ENCODE data around the gene RGPD3.
"Not testable (repeated sequence)": the region's sequence is repeated elsewhere in the genome, so short reads cannot be mapped to it uniquely, and the experiment has no call there.

DNA sequence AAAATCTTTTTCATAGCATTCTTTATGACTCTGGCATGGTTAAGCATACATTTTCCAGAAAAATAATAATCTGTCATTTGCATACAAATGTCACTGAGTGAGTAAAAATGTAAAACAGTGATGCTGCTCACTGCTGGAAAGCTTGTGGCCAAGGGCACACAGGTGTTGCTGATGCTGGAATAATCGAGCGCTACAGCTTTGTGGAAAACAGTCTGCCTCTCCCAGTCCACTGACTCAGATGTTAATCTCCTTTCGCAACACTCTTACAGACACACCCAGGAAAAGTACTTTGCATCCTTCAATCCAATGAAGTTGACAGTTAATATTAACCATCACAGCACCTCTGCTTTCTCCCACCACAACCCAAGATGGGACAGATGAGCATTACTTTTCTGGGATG is 46.6 kb upstream of the RGPD3 start:
- TF ChIP-seq, protein P1, sequence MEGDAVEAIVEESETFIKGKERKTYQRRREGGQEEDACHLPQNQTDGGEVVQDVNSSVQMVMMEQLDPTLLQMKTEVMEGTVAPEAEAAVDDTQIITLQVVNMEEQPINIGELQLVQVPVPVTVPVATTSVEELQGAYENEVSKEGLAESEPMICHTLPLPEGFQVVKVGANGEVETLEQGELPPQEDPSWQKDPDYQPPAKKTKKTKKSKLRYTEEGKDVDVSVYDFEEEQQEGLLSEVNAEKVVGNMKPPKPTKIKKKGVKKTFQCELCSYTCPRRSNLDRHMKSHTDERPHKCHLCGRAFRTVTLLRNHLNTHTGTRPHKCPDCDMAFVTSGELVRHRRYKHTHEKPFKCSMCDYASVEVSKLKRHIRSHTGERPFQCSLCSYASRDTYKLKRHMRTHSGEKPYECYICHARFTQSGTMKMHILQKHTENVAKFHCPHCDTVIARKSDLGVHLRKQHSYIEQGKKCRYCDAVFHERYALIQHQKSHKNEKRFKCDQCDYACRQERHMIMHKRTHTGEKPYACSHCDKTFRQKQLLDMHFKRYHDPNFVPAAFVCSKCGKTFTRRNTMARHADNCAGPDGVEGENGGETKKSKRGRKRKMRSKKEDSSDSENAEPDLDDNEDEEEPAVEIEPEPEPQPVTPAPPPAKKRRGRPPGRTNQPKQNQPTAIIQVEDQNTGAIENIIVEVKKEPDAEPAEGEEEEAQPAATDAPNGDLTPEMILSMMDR (conservative IDR thresholded peaks at IDR 0.05) = not testable (repeated sequence)
- TF ChIP-seq ZFX (IDR thresholded peaks at IDR 0.05) = not testable (repeated sequence)
